BE2C (cell line): ENCODE results near the gene ZFAND2B.

Experiments used
- DNase-seq: peaks from one replicate; pipeline ENCODE4 v3.0.0-alpha.2; 2020
- H3K27me3 ChIP-seq: fragments of 250-450 bp; sonication (Bioruptor Pico); 2 replicates; pipeline ENCODE4 v1.5.1; 2020; ENCODE audit warnings: mild to moderate bottlenecking
- H3K36me3 ChIP-seq: fragments of 250-450 bp; sonication (Bioruptor Pico); 2 replicates; pipeline ENCODE4 v1.5.1; 2020; ENCODE audit warnings: mild to moderate bottlenecking
- H3K4me1 ChIP-seq: fragments of 250-450 bp; sonication (Bioruptor Pico); 2 replicates; pipeline ENCODE4 v1.5.1; 2020
- H3K4me3 ChIP-seq: 2 replicates; pipeline ENCODE4 v1.5.1; 2011; ENCODE audit warnings: low read depth, low read length
- H3K9me3 ChIP-seq: fragments of 250-450 bp; sonication (Bioruptor Pico); 2 replicates; pipeline ENCODE4 v1.5.1; 2020
- TF ChIP-seq, protein P1 (sequence below): IDR thresholded peaks from 2 replicates; pipeline ENCODE4 v1.5.1; 2012; ENCODE audit warnings: mild to moderate bottlenecking, low read depth, low read length

Gene ZFAND2B

DNA sequence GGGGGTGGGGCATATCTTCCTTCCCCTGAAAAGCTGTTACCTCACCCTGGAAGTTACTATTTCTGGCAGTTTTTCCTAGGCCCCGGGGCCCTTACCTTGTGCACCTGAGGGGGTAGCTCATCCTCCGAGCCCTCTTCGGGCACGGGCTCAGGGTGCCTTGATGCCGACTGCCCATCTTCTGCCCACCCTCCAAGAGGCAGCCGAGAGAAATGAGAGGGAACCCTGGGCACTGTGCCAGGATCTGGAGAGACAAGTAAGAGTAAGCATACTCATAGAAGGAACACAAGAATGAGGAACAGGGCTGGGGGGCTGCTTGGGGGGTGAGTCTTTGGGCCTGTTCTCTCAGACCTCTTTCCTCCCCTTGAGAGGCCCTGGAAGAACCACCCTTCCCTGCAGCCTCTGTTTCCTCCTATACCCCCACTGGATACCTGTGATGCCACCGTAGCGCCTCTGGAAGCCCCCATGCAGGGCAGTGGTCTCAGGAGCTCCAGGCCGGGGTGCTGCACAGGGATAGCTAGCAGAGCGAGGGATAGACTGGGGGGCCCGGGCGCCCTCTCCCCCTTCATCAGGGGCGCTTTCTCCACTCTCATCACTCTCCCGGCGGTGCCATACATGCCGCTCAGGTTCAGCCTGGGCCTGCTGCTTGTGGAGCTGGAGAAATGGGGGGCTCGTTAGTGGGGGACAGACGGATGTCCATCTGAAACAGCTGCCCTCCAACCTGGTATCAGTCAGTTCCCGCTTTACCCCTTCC lies 14.2 kb downstream of the ZFAND2B start:
- no peaks in the 10 kb centered on the region for H3K9me3 ChIP-seq
- DNase-seq = no peak
- no peak overlapping the region for H3K4me3 ChIP-seq
- H3K27me3 ChIP-seq = no peaks in the 10 kb centered on the region
- peaks cover 5% of the 10 kb centered on the region for H3K4me1 ChIP-seq
- H3K36me3 ChIP-seq = peaks cover 56% of the 10 kb centered on the region
- TF ChIP-seq, protein P1, sequence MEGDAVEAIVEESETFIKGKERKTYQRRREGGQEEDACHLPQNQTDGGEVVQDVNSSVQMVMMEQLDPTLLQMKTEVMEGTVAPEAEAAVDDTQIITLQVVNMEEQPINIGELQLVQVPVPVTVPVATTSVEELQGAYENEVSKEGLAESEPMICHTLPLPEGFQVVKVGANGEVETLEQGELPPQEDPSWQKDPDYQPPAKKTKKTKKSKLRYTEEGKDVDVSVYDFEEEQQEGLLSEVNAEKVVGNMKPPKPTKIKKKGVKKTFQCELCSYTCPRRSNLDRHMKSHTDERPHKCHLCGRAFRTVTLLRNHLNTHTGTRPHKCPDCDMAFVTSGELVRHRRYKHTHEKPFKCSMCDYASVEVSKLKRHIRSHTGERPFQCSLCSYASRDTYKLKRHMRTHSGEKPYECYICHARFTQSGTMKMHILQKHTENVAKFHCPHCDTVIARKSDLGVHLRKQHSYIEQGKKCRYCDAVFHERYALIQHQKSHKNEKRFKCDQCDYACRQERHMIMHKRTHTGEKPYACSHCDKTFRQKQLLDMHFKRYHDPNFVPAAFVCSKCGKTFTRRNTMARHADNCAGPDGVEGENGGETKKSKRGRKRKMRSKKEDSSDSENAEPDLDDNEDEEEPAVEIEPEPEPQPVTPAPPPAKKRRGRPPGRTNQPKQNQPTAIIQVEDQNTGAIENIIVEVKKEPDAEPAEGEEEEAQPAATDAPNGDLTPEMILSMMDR = no peak

DNA sequence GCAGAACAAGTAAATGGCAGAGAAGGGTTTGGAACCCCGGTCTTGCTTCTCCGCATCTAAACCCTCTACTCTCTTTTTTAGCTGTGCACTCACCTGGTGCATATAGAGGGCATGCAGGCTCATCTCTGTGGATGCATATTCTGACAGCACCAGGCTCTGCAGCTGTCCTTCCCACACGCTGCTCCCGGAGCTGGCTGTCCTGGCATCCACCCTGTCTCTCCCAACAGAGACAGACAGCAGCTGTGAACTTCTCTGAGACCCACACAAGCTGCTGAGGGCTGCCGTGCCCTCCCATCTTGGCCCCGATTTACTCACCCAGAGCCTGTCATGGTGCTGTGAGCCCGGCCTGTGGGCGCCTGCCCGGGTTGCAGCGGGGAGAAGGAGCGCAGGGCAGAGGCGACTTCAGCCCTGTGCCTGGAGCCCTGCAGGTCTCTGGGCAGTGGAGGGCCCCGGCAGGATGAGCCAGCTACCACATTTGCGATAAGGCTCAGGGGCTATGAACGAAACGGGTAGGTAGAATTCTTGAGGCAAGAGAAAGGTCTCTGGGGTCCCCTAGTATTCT lies 15.5 kb downstream of the ZFAND2B start:
- Histone ChIP-seq H3K36me3 (peaks cover 54% of the 10 kb centered on the region), H3K4me1 (peaks cover 5% of the 10 kb centered on the region), H3K4me3 (no peak overlapping the region), H3K27me3 (no peaks in the 10 kb centered on the region), H3K9me3 (no peaks in the 10 kb centered on the region)
- DNase-seq = no peak
- TF ChIP-seq, protein P1 = no peak

DNA sequence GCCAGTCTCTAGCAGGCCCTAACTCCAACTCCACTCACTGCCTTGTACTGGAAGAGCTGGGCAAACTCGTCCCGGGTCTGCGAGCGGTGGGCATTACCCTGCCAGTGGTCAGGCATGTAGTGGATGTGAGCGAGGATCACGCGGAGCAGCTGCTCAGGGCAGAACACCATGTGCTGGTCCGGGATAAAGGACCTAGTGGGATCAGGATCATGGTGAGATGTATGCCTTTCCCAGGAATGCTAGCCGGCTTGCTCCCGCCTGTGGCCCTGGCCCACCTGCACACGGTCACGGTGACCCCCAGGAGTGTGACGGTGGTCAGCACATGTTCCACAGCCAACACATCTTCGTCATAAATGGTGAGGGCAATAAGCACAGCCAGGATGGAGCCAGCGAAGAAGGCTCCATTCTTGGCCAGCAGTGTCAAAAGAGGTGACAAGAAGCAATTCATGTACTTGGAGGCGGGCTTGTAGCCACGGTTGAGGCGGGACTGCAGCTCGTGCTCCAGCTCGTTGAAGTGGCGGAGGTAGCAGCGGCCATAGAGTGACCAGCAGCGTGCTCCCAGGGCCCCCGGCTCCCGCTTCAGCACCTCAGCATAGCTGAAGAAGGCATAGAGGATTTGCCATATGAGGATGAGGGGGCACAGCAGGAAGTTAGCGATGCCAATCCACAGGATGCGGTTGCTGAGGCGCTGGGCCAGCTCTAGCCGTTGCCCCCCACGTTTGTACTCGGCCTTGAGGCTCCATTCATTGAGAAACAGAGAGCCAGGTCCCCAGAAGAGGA lies 17.4 kb downstream of the ZFAND2B start:
- H3K4me1 ChIP-seq = peaks cover 11% of the 10 kb centered on the region
- H3K9me3 ChIP-seq = no peaks in the 10 kb centered on the region
- H3K27me3 ChIP-seq = no peaks in the 10 kb centered on the region
- TF ChIP-seq, protein P1 = no peak
- no peak overlapping the region for H3K4me3 ChIP-seq
- DNase-seq = no peak
- H3K36me3 ChIP-seq = peaks cover 54% of the 10 kb centered on the region

DNA sequence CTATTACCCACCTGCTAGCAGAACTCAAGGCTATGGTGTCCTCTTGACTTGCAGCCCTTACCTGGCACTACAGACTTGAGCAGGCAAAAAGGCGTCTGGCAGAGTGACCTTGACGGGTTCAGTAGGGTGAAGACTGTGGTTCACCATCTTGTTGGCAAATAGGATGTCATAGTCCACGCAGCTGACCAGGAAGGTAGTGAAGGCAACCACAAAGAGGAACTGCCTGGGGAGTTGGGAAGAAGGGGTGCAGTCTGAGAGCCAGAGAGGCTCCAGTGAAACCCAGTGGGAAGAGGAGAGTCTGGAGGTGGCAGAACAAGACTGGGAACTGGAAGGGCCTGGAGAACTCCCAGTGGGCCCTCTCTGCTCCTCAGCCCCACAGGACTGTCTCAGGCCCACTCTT lies 18.8 kb downstream of the ZFAND2B start:
- TF ChIP-seq, protein P1 = no peak
- no peak overlapping the region for H3K4me3 ChIP-seq
- H3K36me3 ChIP-seq = peaks cover 43% of the 10 kb centered on the region
- H3K27me3 ChIP-seq = no peaks in the 10 kb centered on the region
- peaks cover 7% of the 10 kb centered on the region for H3K4me1 ChIP-seq
- no peak for DNase-seq
- H3K9me3 ChIP-seq = no peaks in the 10 kb centered on the region

DNA sequence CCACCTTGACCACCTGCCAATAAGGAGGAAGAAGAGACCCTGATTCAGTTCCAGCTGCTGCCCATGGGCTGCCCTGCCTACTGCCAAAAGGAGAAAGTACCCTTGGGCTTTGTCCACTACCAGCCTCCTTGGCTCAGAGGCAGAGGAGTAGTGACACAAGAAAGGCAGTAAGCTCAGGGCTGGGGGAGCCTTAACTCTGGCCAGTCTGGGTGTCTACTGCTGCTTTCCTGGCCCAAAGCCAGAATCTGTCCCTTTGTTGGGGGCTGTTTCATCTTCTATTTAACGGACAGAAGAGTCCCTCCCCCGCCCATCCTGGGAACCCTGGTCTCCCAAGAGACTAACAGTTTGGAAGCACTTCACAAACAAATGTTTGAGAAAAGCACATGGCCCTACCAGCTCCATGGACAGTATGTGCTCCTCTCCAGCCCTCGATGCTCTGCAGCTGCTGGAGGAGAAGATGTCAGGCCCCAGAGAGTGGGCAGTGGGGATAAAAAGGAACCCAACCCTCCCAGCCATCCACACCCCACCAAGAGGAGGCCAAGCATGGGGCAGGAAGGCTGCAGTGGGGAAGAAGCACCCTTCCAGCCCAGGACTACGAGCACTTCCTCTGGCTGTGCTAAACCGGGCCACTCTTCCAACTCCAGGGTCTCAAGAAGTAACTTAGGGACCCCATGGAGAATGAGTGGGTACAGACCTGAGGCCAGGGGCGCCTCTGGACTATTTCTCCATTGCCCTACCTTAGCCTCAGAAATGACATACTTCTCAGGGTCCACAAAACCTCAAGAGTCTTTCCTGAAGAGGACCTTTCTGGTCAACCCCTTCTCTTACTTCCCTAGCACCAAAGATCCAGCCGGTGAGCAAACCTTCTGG lies 21.7 kb downstream of the ZFAND2B start:
- Histone ChIP-seq H3K4me1 (peaks cover 7% of the 10 kb centered on the region), H3K27me3 (no peaks in the 10 kb centered on the region), H3K9me3 (no peaks in the 10 kb centered on the region), H3K4me3 (peak overlapping the region; percentile 74), H3K36me3 (peaks cover 38% of the 10 kb centered on the region)
- TF ChIP-seq, protein P1 = no peak
- DNase-seq = no peak
